Measurements from ENCODE around the gene FLT1.

DNA sequence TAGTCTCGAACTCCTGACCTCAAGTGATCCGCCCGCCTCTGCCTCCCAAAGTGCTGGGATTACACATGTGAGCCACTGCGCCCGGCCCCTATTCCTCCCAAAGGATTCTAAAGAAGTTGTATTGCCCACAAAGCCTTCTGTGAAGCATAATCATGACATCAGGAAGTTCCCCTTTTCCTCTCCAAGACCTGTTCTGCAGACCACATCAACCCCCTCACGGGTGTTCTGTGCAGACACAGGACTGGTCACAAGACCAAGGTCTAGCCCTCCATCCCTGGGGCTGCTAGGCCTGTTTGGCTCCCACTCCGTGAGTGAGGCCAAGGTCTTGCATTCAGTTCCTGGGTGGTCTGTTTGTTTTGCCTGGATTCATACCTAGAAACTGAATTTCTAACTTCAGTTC lies 178.1 kb downstream of the FLT1 start:
- TF ChIP-seq, protein P1, sequence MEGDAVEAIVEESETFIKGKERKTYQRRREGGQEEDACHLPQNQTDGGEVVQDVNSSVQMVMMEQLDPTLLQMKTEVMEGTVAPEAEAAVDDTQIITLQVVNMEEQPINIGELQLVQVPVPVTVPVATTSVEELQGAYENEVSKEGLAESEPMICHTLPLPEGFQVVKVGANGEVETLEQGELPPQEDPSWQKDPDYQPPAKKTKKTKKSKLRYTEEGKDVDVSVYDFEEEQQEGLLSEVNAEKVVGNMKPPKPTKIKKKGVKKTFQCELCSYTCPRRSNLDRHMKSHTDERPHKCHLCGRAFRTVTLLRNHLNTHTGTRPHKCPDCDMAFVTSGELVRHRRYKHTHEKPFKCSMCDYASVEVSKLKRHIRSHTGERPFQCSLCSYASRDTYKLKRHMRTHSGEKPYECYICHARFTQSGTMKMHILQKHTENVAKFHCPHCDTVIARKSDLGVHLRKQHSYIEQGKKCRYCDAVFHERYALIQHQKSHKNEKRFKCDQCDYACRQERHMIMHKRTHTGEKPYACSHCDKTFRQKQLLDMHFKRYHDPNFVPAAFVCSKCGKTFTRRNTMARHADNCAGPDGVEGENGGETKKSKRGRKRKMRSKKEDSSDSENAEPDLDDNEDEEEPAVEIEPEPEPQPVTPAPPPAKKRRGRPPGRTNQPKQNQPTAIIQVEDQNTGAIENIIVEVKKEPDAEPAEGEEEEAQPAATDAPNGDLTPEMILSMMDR (IDR thresholded peaks at IDR 0.05) = no peak
- no peak for TF ChIP-seq POLR2A (IDR thresholded peaks at IDR 0.05)

Measured in heart left ventricle (tissue), 13 donors.